Spleen (tissue), 7 donors: ENCODE data around the gene GABRB1.
"Not testable (repeated sequence)": the region's sequence is repeated elsewhere in the genome, so short reads cannot be mapped to it uniquely, and the experiment has no call there.

Experiments used
- POLR2A ChIP-seq, 3 donors: fragments of 450-650 bp; IDR thresholded peaks; one replicate each; pipeline ENCODE4 v1.5.1; 2017; ENCODE audit warnings: antibody characterized with exemption in 3 of 3, mild to moderate bottlenecking in 1 of 3
- POLR2AphosphoS5 ChIP-seq, 3 donors: sonication (generic); formaldehyde crosslinking; IDR thresholded peaks; one replicate each; pipeline ENCODE4 v1.5.1; 2017; ENCODE audit warnings: antibody characterized with exemption in 3 of 3
- TF ChIP-seq, protein P1 (sequence below), 11 experiments: fragments of 200-600 bp in 7 of 11; fragments of 450-650 bp in 4 of 11; sonication (generic) in 4 of 11; IDR thresholded peaks in 8 of 11; conservative IDR thresholded peaks in 3 of 11; 1 replicate in 7 of 11; 2 replicates in 4 of 11; pipeline versions ENCODE4 v1.4.0 to v1.8.0; 2016 to 2021; ENCODE audit warnings: antibody characterized with exemption in 11 of 11, inconsistent platforms in 4 of 11, mild to moderate bottlenecking in 1 of 11
- donor health status: DM: no; HTN: no; CAD: no; lungs with moderate emphysema.
- donor health status: DM: no; HTN: no; CAD: no.
- donor health status: DM: no; HTN: no; CAD: no.

DNA sequence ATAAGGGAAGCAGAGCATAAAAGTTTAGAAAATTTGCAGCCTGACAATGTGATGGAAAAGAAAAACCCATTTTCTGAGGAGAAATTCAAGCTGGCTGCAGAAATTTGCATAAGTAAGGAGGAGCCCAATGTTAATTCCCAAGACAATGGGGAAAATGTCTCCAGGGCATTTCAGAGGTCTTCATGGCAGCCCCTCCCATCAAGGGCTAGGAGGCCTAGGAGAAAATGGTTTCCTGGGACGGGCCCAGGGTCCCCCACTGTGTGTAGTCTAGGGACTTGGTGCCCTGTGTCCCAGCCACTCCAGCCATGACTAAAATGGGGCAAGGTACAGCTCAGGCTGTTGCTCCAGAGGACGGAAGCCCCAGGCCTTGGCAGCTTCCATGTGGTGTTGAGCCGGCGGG, 259.5 kb downstream of the GABRB1 start:
- TF ChIP-seq, protein P1, sequence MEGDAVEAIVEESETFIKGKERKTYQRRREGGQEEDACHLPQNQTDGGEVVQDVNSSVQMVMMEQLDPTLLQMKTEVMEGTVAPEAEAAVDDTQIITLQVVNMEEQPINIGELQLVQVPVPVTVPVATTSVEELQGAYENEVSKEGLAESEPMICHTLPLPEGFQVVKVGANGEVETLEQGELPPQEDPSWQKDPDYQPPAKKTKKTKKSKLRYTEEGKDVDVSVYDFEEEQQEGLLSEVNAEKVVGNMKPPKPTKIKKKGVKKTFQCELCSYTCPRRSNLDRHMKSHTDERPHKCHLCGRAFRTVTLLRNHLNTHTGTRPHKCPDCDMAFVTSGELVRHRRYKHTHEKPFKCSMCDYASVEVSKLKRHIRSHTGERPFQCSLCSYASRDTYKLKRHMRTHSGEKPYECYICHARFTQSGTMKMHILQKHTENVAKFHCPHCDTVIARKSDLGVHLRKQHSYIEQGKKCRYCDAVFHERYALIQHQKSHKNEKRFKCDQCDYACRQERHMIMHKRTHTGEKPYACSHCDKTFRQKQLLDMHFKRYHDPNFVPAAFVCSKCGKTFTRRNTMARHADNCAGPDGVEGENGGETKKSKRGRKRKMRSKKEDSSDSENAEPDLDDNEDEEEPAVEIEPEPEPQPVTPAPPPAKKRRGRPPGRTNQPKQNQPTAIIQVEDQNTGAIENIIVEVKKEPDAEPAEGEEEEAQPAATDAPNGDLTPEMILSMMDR (IDR thresholded peaks at IDR 0.05 in 8 of 11, conservative IDR thresholded peaks at IDR 0.05 in 3 of 11), result not testable (repeated sequence)
- TF ChIP-seq POLR2A, POLR2AphosphoS5 (IDR thresholded peaks at IDR 0.05): not testable (repeated sequence)
